DMS153 treated with DMSO at 0.1 percent for 48 hours (cell line): ENCODE results near the gene DSN1.

ENCODE experiments used
- DNase-seq: peaks from one replicate; lab custom pipeline; 2025; ENCODE audit not compliant: unreplicated experiment; lab: John Stamatoyannopoulos, UW

DSN1 gene

DNA sequence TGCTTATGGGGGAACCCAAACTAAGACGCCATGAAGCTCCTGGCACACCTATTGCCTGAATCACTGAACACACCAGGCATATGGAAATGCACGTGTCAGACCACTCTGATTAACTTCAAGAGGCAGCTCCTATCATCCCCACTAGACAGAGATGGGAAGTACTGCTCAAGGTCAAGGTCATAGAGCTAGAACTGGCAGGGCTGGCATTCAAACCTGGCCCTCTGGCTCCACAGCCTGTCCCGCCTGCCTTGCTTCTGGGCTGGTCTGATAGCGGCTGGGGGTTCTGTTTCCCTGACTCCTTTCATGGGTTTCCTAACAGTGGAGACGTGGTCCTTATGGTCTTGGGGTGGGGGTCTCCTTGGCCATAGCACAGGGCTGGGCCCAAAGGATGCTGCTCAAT is 22.6 kb upstream of the DSN1 start:
- DNase-seq: no peak

DNA sequence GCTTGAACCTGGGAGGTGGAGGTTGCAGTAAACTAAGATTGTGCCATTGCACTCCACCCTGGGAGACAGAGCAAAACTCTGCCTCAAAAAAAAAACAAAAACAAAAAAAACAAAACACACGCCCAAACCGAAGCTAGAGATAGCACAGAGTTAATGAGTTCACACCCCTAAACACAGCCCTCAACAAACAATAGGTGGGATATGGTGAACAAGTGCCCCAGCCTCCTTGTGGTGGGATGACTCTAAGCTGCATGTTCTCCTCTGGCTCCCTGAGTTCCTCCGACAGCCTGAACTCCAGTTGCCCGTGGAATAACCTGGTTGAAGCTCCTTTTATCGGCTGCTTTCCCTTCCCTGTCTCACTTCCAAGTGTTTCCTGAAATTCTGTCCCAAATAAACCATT is 22.1 kb upstream of the DSN1 start:
- no peak for DNase-seq

DNA sequence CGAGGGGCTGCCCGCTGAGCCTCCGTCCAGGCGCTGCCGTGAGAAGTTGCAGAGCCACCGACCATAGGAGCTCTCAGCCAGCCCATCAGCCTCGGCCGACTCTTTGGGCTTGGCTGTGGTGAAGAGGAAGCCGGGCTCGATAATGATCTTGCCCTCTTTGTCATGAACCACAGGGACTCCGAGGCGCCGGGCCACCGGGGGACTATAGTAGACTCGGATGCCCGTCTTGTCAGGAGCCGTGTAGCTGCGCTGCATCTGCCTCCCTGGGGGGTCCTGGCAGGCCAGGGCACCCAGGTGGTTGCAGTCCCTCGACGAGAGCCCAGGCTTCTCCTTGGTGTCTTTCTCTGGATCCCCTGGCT is 20.5 kb upstream of the DSN1 start:
- no peak for DNase-seq

DNA sequence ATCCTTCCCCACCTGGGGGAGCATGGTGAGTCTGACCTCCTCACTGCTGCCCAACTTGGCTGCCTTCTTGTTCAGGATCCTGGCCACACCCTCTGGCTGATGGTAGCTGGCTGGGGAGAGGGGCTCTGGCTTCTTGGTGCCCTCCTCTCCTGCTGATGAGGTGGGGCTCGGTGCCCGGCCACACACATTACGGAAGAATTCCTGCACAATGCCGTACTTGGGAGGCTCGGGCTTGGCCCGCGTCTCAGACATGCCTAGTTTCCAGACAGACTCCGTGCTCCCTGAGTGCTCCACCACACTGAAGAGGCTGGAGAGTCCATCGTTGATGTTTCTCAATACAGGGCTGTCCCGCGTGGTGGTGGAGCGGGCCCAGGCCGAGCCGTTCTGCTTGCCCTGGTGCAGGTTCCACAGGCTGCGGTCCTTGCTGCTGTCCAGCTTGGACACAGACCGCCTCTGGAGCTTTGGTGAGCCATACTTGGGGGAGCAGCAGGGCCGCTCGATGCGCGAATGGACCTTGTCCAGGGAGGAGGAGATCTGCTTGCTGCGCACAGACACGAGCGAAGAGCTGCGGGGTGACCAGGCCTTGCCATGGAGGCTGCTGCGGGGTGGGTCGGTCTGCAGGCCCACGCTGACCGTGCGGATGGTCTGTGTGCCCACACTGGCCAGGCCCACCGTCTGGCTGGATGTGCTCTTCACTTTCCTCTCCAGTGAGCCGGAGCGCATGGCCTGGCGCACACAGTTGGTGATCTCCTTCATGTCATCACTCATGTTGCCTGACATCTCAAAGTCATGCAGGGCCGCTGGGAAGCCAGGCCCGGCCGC is 19.9 kb upstream of the DSN1 start:
- no peak for DNase-seq

DNA sequence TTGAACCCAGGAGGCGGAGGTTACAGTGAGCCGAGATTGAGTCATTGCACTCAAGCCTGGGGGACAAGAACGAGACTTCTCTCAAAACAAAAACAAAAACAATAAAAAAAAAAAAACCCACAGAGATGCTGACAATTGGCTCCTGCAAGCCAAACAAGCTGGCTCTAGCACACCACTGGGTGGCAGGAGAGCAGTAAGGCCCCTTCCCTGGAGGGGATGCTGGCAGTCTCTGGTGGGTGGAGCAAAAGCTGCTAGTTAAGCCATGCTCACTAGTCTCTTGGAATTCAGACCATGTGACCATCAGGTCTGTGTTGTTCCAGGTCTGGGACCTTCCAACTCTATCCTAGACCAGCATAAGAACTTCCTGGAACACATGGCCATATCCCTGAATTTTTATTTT is 18.9 kb upstream of the DSN1 start:
- no peak for DNase-seq

DNA sequence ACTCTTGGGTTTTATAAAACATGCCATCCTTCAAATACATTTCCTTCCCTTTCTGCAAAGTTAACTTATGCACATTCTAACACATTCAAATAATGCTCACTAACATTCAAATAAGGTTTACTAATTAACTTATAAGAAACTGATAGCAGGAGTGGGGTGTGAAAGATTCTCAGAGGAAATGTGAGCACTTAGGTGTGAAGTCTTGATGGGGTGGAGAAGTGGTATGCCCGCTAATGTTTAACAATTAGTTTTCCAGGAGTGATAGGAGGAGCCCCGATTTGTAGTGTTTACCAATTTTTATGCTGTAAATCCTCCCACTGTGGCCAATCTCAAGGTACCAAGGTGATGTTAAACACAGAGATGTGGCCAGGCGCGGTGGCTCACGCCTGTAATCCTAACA is 18.3 kb upstream of the DSN1 start:
- DNase-seq: no peak

DNA sequence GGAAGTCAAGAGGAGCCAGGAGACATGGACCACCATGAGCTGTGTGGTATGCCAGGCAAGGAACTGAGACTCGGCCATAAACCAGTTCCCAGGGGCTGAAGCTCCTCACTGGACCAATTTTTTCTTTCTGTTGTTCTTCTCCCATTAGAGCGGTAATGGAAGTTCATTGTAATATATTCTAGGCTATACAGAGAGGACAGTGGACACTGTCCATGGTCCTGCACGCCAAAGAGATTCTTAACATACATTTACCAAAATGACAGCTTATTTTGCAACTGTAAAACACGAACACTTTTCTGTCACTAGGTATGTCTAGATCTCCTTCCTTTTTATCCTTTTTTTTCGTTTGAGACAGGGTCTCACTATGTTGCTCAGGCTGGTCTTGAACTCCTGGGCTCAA is 13.1 kb upstream of the DSN1 start:
- DNase-seq: no peak

DNA sequence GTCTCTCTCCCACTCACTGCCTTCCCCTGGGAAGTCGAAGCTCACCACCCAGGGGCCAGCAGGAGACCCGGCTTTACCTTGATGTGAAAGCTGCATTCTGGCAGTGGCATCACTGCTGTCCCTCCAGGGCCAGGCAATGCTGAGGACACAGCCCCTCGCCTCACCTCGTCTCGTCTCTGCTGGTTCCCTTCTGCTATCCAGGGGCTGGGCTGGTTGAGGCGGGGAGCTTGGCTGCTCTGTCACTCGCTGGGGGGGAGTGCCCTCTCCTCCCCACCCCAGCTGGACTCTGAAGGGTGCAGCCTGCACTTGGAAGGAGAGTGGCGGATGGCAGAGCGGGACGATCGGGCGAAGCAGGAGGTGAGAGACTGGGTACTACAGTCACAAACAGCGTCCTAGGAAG is 12.7 kb upstream of the DSN1 start:
- DNase-seq: no peak

DNA sequence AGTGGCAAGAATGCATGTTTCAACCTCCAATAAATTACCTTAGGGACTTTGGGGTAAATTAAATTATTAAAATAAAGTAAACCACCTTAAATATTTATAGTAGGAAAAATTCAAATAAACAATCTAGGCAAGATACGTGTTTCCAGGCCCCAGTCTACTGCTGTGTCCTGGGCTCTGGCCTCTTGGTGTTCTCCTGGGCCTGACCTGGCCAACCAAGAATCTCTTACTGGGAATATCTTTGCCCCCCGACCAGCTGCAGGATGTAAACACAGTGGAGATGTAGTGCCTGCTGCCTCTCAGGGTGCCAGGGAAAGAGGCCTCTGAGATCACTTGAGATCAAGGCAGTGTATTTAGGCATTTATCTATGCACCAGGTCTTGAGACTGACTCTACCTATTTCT is 11.7 kb upstream of the DSN1 start:
- DNase-seq: no peak

DNA sequence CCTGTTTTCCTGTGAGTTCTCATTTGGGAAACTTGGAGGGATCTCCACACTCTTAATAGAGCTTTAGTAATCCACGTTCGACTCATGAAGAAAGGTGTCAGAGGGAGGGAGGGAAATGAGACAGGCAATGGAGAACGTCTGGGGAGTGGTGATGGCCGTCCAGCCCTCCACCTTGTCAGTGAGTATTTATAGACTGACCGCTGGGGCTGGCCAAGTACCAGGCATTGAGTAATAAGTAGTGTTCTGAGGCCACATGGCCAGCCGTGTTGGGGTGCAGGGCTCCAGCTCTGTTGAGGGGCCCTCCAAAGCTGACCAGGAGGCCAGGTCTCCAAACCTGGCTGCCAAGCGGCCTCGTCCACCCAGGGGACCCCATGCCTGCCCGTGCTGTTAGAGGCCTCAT is 11.3 kb upstream of the DSN1 start:
- no peak for DNase-seq

DNA sequence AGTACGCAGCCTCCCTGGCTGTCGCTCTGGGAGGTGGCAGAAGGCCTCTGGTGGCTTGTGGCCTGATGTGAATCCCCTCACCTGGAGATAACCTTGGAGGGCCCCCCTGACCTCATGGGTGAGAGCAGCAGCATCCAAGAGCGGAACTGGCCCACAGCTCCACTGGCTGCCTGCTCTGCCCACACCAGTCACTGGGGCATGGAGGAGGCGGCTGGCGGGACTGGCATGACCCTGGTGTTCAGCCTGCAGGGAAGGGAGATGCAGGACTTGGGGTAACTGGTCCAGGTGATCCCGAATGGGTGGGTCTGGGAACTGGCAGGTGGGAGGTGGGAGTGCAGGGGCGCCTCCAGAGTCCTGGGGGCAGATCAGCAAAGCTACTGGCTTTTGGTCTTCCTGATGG is 10.6 kb upstream of the DSN1 start:
- no peak for DNase-seq

DNA sequence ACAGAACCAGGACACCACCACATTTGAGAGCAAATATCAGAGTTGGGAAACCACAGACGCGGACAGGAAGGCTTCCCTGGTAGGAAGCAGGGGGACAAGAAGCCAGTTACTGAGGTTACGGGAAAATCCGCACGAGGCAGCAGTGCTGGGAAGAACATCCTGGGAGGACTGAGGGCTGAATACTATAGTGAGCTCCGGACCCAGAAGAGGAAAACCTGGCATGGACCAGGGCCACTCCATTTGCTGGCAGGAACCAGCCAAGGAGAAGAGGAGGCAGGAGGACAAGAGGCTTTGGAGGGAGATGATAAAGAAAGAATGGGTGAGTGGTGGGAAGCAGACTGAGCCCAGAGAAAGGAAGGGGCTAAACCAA is 6.1 kb upstream of the DSN1 start:
- no peak for DNase-seq

DNA sequence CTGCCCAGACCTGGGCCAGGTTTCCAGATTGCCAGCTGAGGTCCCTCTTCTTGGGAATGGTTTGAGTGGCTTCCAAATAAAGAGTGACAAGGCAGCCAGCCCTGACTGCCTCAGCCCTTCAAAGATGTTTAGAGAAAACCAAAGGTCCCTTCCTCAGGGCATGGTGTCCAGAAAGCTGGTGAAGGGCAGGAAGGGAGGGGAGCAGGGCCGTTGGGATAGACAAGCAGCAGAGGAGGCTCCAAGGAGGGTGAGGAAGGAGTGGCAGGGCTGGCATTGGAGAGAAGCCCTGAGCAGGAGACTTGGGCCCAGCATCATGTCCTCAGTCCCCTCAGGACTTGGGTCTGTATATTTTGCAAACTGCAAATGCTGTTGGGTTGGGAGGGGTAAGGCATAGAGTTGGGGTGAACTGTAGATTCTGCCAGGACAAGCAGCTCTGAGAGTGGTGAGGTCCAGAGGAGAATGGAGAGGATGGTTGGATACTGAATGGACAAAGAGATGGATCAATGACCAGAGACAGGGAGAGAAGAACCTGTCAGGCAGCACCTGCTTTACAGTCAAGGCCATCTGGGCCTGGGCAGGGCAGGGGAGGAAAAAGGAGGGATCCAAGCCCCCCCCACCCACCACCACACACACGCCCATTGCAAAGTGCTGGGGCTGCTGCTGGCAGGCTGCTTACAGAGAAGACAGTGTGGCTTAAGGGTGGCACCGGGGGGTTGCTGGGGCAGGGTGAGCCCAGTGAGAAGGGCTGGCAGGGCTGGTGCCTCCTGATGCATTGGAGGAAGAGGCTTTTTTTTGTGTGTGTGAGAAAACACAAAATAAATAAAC is 5.5 kb upstream of the DSN1 start:
- no peak for DNase-seq

DNA sequence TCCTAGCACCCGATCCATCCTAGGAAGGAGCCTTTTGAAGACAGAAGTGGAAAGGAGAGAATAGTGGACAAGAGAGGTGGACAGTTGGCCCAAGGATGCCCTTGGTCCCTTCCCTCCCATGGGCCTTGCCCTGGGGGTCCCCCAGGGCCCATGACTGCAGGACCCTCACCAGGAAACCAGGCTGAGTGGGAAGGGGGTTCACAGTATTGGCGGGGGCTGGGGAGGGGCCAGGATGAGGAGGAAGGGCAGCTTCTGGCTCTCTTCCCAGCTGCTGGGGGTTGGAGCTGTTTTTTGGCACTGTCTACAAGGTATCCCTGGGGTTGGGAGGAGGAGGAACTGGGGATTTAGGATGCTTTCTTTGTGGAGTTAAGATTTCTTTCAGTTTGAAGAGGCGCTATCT is 4.0 kb upstream of the DSN1 start:
- DNase-seq: no peak

DNA sequence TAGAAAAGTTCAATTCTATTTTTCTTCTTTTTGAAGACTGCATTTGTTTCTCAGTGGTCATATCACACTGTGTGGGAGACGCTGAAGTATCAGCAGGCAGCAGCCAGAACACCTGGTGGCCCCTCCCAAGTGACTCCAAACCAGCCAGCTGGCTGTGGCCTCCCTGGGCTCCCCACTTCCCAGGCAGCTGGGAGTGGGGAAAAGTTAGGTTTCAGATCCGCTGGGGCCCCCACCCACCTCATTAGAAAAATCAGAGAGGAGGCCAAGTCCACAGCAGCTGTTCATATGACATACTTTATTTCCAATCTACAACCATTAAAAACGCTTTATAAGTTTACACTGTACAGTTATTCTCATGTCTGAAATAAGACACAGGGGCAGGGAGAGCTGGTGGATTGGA is 3.6 kb upstream of the DSN1 start:
- no peak for DNase-seq

DNA sequence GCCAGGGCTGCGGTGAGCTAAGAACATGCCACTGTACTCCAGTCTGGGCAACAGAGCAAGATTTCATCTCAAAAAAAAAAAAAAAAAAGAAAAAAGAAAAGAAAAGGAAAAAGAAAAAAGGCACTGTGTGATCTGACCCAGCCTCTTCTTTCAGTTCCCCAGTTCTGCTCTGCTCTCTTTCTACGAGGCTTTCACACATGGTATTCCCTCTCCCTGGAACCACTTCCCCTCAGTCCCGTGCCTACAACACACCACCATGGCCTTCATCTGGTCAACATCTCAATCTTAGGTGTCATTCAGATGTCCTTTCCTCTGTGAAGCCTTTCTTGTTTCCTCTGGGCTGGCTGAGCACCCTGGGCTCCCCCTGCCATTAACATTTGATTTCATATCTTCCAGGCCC is 2.3 kb upstream of the DSN1 start:
- no peak for DNase-seq

DNA sequence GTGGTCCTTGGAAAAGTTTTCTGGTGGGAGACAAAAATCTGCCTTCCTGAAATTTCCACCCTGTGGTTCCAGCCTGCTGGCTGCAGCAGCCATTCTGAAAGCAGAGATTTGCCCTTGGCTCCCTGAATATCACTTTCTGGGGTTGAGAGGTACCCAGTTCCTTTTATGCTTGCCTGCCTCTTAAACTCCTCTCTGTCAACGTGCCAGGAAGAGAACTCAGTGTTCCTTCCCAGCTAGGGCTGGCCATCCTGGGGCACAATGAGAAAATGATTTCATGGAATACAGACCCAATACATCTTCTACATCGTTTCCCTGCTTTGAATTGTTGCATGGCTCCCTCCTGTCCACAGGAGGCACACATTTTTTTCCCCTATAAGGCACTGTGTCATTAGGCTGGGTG is 1.6 kb upstream of the DSN1 start:
- DNase-seq: no peak

DNA sequence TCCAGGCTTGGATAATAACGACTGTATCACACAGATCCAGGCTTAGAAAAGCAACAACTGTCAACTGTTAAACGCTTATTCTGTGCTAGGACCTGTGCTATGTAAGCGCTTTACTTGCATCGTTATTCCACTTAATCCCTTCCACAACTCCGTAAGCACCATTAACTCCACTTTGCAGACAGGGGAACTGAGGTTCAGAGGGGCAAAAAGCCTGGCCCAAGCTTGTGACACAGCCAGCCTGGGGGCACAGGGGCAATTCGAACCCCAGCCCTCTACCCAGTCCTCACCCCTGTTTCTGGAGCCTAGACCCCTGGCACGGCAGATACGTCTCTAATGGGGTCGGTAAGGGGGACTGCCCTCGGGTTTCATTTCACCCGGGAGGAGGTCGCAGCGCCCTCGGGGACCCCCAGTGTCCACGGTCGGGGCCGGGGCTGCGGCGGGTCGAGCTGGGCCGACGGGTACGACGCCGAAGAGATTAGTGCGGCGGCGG is 411 bp downstream of the DSN1 start:
- DNase-seq: no peak

DNA sequence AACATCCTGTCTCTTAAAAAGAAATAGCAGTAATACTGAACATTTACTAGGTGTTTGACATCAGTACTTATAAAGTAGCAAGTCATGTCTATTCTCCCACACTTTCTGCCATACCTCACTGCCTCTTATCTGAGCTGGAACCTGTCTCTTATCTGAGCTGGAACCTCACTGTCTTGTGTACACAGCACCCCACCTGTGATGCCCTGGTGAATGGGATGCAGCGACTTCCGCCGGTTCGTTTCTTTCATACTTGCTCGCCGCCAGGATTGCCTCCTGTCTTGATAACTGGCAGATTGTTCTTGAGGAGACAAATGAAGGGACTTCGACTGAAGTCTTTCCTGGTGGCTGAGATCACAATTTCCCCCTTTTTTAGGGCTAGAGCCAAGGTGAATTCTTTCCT is 2.9 kb downstream of the DSN1 start:
- no peak for DNase-seq

DNA sequence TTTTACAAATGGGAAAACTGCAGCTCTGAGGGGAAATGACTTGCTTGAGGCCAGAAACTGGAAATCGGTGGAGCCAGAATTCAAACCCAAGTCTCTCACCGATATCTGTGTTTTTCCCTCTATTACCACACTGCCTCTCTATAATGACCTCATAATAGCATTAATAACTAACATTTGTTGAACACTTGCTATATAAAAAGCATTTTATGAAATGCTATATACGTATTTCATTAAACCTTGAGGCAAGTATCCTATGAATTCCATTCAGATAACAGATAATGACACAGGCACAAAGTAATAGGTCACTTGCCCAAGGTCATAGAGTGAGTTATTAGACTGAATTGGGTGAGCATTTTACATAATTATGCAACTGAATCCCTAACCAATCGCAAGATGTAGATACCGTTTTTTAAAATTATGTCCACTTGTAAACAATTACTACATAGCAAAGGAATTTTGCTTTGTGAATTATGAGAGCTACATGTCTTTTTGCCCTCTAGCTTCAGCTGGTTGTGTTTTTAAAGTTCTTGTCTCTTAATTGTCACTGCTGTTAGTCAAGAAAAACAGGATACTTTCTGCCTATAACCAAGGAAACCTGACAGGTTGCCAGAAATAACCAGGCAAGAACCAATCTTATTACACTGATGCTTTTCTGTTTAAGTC is 4.7 kb downstream of the DSN1 start:
- DNase-seq: no peak

DNA sequence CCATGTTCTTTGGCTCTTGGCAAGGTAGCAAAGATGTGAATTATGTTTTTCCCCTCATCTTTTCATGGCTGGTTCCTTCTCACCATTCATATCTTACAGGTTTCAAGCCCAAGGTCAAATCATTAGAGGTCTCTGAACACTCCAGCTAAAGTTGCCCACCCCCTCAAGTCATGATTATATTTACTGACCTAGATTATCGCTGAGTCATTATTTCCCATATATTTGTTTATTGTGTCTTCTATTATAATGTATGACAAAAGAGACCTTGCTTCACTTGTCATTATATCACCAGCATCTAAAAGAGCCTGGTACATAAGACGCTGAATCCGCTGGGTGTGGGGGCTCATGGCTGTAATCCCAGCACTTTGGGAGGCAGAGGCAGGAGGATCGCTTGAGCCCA is 12.4 kb downstream of the DSN1 start:
- no peak for DNase-seq

DNA sequence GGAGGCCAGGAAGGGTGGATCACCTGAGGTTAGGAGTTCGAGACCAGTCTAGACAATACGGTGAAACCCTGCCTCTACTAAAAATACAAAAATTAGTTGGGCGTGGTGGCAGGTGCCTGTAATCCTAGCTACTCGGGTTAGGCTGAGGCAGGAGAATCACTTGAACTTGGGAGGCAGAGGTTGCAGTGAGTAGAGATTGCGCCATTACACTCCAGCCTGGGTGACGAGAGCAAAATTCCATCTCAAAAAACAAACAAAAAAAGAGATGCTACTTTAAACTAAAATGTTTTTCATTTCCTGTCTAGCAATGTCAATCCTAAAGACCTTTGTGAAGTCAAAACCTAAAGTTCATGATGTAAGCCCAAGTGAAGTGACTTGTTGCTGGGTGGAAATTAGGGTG is 12.9 kb downstream of the DSN1 start:
- no peak for DNase-seq
